Islet of Langerhans (tissue), 1 donor: ENCODE measurements around the gene BTRC.
"Not testable (repeated sequence)": the region's sequence is repeated elsewhere in the genome, so short reads cannot be mapped to it uniquely, and the experiment has no call there.

Source experiments
- FAIRE-seq: peaks from one replicate; lab custom pipeline; 2011; peaks lifted over from hg19 to GRCh38; lab: Jason Lieb, UNC

BTRC gene

GRCh38 chr10:101587725-101588653 is 234.0 kb downstream of the BTRC start, which contains the start of the genes DPCD and POLL:
Gene DPCD (plus strand): TSS chr10:101588321. CDS start chr10:101588337, 16 bp downstream.
Gene POLL (minus strand): TSS chr10:101588257. CDS start chr10:101587360, 897 bp downstream.
- FAIRE-seq, result peak; percentile 92

DNA sequence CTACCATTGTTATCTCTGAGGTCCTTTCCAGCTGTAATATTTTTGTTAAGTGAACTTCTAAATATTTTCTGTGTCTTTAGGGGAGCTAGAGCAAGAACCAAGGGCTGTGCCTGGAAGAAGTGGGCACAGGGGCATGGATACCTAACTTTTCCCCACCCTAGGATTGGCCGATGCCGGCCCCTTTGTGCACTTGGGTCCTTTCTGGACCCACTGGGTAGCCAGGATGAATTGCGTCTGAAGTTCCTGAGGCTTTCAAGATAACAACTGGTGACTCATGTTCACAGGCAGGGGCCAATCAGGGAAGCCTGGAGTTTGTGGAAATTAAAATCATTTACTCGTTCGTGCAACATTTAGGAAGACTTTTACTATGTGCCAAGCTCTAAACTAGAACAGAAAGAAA is 234.9 kb downstream of the BTRC start:
- no peak for FAIRE-seq

DNA sequence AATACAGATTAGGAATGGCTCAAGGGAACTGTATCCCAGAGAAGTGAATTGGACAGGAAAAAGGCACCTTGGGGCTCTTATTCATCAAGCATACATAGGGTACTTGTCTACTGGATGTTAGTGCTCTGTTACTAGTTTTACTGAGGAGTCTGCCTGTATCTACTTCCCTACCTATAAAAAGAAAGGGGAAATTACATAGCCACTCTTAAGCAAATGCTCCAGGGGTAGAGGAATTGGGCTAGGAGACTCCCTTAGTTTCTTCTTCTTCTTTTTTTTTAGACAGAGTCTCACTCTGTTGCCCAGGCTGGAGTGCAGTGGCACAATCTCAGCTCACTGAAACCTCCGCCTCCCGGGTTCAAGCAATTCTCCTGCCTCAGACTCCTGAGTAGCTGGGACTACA is 239.4 kb downstream of the BTRC start:
- not testable (repeated sequence) for FAIRE-seq

- FAIRE-seq, result no peak
Observed at GRCh38 chr10:101595591-101596433, 241.8 kb downstream of the BTRC start.

GRCh38 chr10:101597091-101597900 is 243.3 kb downstream of the BTRC start:
- FAIRE-seq, result no peak

- no peak for FAIRE-seq
Observed at GRCh38 chr10:101601541-101601940, 247.6 kb downstream of the BTRC start.

DNA sequence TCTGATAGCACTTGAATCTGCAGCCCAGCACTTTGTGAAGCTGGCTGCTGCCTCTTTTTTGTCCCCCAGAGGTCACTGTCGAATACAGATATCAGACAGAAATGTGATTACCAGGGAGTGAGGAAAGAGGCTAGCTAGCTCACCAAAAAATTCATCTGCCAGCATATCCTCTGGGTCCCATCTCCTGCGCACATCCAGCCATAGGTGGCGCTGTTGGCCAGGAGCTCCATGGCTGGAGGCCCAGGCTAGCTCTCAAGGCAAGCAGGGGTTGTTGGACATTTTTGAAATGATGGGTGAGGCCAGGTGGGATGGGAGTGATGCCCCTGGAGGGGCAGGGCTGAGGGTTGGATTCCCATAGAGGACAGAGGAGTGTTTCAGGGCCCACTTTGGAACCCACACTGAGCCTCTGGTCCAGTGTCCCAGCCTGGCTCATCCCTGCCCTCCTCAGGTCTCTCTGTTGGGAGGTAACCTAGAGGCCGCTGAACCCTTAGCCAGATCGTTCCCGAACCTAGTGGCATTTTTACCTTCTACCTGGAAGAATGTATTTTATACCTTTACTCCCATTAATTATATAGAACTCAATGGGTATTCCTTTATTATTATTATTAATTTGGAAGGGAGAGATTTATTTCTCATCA is 248.9 kb downstream of the BTRC start:
- no peak for FAIRE-seq
